Choroid plexus epithelial cell (primary cell): ENCODE measurements around the gene TRIB2.
A peak's percentile ranks its signal among the peaks of the same experiment; 100 is the strongest.

Source experiments
- DNase-seq: peaks from one replicate; pipeline ENCODE4 v3.0.0-alpha.2; 2010; ENCODE audit warnings: low read depth
- H3K4me3 ChIP-seq: 2 replicates; pipeline ENCODE4 v1.5.1; 2011; ENCODE audit warnings: low read depth, mild to moderate bottlenecking, control low read depth, low read length, moderate library complexity
- CTCF ChIP-seq: conservative IDR thresholded peaks from 2 replicates; pipeline ENCODE4 v1.5.1; 2011; ENCODE audit warnings: low read depth, mild to moderate bottlenecking, control low read depth, inconsistent platforms, low read length, moderate library complexity

Gene TRIB2

GRCh38 chr2:12716282-12717190 is at the start of gene TRIB2:
Gene TRIB2, plus strand, starts transcription at chr2:12716936. Its CDS starts 1,372 bp downstream, at chr2:12718308.
- no peak for TF ChIP-seq CTCF
- DNase-seq = peak; percentile 96
- H3K4me3 ChIP-seq = peak within 1 kb of the TSS; percentile 92

GRCh38 chr2:12669036-12669435 is 47.7 kb upstream of the TRIB2 start:
- H3K4me3 ChIP-seq = no peak overlapping the region
- TF ChIP-seq CTCF = no peak
- no peak for DNase-seq

- DNase-seq = no peak
- TF ChIP-seq CTCF = no peak
- no peak overlapping the region for H3K4me3 ChIP-seq
Observed at GRCh38 chr2:12672711-12673315, 43.9 kb upstream of the TRIB2 start.

GRCh38 chr2:12674644-12675328 is 42.0 kb upstream of the TRIB2 start:
- no peak overlapping the region for H3K4me3 ChIP-seq
- DNase-seq = no peak
- TF ChIP-seq CTCF = no peak

- H3K4me3 ChIP-seq = no peak overlapping the region
- TF ChIP-seq CTCF = no peak
- peak; percentile 57 for DNase-seq
Observed at GRCh38 chr2:12675352-12675795, 41.4 kb upstream of the TRIB2 start.

- TF ChIP-seq CTCF = no peak
- no peak for DNase-seq
- no peak overlapping the region for H3K4me3 ChIP-seq
Observed at GRCh38 chr2:12675801-12676200, 40.9 kb upstream of the TRIB2 start.
